H1 (cell line): ENCODE data around the gene EPHA8. TPM values are rescaled to one million over a fixed set of nuclear protein-coding genes. Genes with fewer than 3 reads are reported as not detected.

Experiments used
- CTBP2 ChIP-seq: IDR thresholded peaks from 2 replicates; pipeline ENCODE4 v1.7.0; 2011; ENCODE audit warnings: borderline replicate concordance, mild to moderate bottlenecking, moderate library complexity, mixed read lengths, low read length; ENCODE audit not compliant: insufficient read depth, insufficient read length
- EP300 ChIP-seq, 2 experiments: IDR thresholded peaks; 1 replicate in 1 of 2; 2 replicates in 1 of 2; pipeline ENCODE4 v1.6.1; 2011 to 2012; ENCODE audit warnings: low read depth in 2 of 2, low read length in 2 of 2, mild to moderate bottlenecking in 2 of 2, borderline replicate concordance in 1 of 2, inconsistent platforms in 1 of 2, moderate library complexity in 1 of 2
- polyA plus RNA-seq, 7 experiments: library from polyadenylated mRNA; depleted of rRNA in 3 of 7; stranded (reverse) in 5 of 7; unstranded in 2 of 7; fragments of >200 nt in 5 of 7; fragments of 200-250 nt in 2 of 7; gene quantifications; 1 replicate in 5 of 7; 2 replicates in 1 of 7; 4 replicates in 1 of 7; pipeline versions ENCODE4 v1.2.1 to v1.2.3, GENCODE V29; 2011 to 2013; ENCODE audit warnings: missing spikeins in 2 of 7, mixed read lengths in 2 of 7
- total RNA-seq: library from RNA; stranded (reverse); fragmentation: NEBNext Ultra II Directional; extraction: Animal tissue kit (Norgen Biotek cat#: 25700); gene quantifications from 2 replicates; pipeline ENCODE4 v1.2.1, GENCODE V29; 2021

EPHA8 gene
- total and polyA plus RNA-seq, 2 of the 8 experiments (the other 6 are each of a cell fraction or from before 2014, with no cell fraction given), result 4.0 to 8.4 TPM

DNA sequence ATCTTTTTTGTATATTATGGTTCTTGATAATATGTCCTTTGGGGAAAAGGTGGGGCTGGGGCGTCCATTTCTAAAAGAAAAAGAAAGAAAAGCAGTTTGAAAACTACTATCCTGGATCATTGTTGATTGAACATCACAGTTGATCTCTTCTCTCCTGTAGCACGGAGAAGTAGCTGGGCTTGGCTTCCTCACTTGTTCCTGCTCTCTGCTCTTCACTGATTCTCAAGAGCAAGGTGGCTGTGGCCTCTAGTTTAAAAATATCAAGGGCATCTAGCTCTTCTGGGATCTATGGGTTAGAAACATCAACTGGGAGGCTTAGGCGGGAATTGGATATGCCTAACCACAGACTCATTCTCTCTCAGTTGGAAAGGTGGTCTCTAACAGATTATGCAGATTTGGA is 38.1 kb upstream of the EPHA8 start (continued):
- TF ChIP-seq CTBP2 (no peak), EP300 (IDR thresholded peaks at IDR 0.05; ENCODE audit: borderline replicate concordance in 1 of 2, low read depth in 2 of 2, low read length in 2 of 2) (no peak)
- TF ChIP-seq, all 59 proteins: peak for 0
